ENCODE results near the gene UVSSA.

The UVSSA gene

GRCh38 chr4:1317177-1318045, 29.6 kb upstream of the UVSSA start:
- TF ChIP-seq, protein P1, sequence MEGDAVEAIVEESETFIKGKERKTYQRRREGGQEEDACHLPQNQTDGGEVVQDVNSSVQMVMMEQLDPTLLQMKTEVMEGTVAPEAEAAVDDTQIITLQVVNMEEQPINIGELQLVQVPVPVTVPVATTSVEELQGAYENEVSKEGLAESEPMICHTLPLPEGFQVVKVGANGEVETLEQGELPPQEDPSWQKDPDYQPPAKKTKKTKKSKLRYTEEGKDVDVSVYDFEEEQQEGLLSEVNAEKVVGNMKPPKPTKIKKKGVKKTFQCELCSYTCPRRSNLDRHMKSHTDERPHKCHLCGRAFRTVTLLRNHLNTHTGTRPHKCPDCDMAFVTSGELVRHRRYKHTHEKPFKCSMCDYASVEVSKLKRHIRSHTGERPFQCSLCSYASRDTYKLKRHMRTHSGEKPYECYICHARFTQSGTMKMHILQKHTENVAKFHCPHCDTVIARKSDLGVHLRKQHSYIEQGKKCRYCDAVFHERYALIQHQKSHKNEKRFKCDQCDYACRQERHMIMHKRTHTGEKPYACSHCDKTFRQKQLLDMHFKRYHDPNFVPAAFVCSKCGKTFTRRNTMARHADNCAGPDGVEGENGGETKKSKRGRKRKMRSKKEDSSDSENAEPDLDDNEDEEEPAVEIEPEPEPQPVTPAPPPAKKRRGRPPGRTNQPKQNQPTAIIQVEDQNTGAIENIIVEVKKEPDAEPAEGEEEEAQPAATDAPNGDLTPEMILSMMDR (IDR thresholded peaks at IDR 0.05; ENCODE audit: low read depth, low read length, missing control alignments): no peak
- no peak overlapping the region for H3K4me3 ChIP-seq (ENCODE audit: low read depth, low read length)
- in situ Hi-C loops (cut with HindIII; ENCODE audit: low sequenced_read_pairs): no loop called here
- no peak for DNase-seq (ENCODE audit: low read depth)

GRCh38 chr4:1318046-1318375, 29.0 kb upstream of the UVSSA start:
- in situ Hi-C loops (cut with HindIII; ENCODE audit: low sequenced_read_pairs): no loop called here
- TF ChIP-seq, protein P1 (IDR thresholded peaks at IDR 0.05; ENCODE audit: low read depth, low read length, missing control alignments): no peak

DNA sequence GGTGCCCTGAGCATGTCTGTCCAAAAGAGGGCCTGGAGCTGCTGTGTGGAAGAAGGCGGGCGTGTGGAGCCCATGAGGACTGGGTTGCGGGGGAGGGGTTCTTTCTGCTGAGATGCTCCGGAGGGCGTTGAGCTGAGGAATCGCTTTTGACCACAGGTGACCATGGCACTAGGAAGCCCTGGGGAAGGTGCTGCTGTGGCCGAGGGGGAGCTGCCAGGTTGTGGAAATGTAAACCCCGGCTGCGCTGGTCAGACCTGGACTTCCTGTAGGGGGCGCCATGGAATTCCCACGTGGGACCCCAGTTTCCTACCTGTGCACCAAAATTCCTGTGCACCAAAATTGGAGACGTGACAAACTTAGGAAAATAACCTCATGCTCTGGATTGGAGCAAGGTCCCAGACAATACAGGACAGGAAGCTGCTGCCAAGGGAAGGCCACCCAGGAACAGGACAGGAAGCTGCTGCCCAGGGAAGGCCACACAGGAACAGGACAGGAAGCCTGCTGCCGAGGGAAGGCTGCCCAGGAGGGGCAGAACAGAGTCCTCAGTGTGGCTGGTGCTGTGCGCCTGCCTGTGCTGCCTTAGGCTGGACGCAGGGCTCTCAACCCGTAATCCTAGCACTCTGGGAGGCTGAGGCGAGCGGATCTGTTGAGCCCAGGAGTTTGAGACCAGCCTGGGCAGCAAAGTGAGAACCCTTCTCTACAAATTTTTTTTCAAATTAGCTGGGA, 28.4 kb upstream of the UVSSA start:
- no peak overlapping the region for H3K4me3 ChIP-seq (ENCODE audit: low read depth, low read length)
- in situ Hi-C loops (cut with HindIII; ENCODE audit: low sequenced_read_pairs): no loop called here
- TF ChIP-seq, protein P1 (IDR thresholded peaks at IDR 0.05; ENCODE audit: low read depth, low read length, missing control alignments): peak; percentile 28
- DNase-seq (ENCODE audit: low read depth): no peak

More at GRCh38 chr4:1318046-1318375, 29.0 kb upstream of the UVSSA start:
- H3K4me3 ChIP-seq (ENCODE audit: low read depth, low read length): no peak overlapping the region
- no peak for DNase-seq (ENCODE audit: low read depth)

DNA sequence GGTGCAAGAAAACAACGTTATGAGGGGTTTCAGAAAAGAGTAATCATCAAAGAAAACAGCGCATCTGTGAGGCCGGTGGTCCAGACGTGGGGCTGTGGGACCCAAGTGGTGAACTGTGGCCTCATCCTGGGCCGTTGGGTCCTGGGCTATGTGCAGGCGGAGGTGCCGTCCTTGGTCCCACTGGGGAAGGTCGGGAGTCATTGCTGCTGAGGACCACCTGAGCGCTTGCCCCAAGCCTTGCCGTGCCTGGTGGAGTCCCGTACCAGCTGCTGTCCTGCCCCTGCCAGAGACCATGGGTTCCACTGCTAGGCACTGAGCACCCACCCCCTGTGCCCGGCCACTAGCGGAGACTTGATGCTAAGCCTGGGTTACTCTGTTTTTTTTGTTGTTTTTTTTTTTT, 25.5 kb upstream of the UVSSA start:
- H3K4me3 ChIP-seq (ENCODE audit: low read depth, low read length): no peak overlapping the region
- no peak for DNase-seq (ENCODE audit: low read depth)
- TF ChIP-seq, protein P1 (IDR thresholded peaks at IDR 0.05; ENCODE audit: low read depth, low read length, missing control alignments): no peak
- in situ Hi-C loops (cut with HindIII; ENCODE audit: low sequenced_read_pairs): no loop called here

DNA sequence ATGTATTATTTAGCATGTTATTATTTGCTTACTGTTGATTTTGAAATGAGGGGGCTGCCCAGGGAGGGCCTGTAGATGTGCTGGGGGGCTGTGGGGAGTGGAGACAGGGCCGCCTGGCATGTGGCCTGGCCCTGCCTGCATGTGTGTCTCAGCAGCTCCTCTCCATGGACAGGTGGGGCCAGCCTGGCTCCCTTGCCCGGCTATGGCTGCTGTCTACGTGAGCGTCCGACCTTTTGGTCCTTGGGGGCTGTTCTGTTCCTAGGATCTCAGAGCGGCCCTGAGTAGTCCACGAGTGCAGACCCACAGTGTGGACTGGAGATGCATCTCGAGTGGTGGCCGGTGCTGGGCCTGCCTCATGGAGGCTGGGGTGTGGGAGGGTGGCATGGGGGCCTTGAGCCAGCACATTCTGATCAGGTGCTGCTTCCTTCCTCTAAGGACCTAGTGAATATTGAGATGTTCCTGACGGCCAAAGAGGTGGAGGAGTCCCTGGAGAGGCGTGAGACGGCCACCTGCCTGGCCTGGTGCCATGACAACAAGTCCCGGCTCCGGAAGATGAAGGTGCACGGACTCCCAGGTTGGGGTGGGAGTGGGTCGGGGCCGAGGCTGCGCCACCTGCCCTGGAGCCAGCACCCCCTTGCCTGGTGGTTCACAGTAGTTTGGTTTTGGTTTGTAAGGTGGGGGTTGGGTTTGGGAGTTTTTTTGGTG, 24.9 kb upstream of the UVSSA start:
- no peak for DNase-seq (ENCODE audit: low read depth)
- TF ChIP-seq, protein P1 (IDR thresholded peaks at IDR 0.05; ENCODE audit: low read depth, low read length, missing control alignments): no peak
- in situ Hi-C loops (cut with HindIII; ENCODE audit: low sequenced_read_pairs): no loop called here
- H3K4me3 ChIP-seq (ENCODE audit: low read depth, low read length): no peak overlapping the region

GRCh38 chr4:1323280-1323634, 23.8 kb upstream of the UVSSA start:
- H3K4me3 ChIP-seq (ENCODE audit: low read depth, low read length): no peak overlapping the region
- TF ChIP-seq, protein P1 (IDR thresholded peaks at IDR 0.05; ENCODE audit: low read depth, low read length, missing control alignments): no peak
- DNase-seq (ENCODE audit: low read depth): no peak
- in situ Hi-C loops (cut with HindIII; ENCODE audit: low sequenced_read_pairs): no loop called here
